B cell (primary cell): ENCODE data around the gene SMAD9. TPM values are rescaled to one million over a fixed set of nuclear protein-coding genes. Genes with fewer than 3 reads are reported as not detected.

Experiments
- ATAC-seq: fragments of 200-7000 bp; cut with Tn5 transposase; one replicate; pipeline ENCODE4 v1.10.0; 2021; ENCODE audit warnings: low read depth, mild to moderate bottlenecking, moderate number of reproducible peaks, moderate library complexity
- CTCF ChIA-PET: fragments of 350-600 bp; sonication (Branson Sonifier 250); formaldehyde crosslinking; loops from one replicate; lab custom pipeline; 2021; ENCODE audit warnings: antibody characterized with exemption, inconsistent platforms; lab: Charles Lee
- POLR2A ChIA-PET: fragments of 350-600 bp; sonication (Branson Sonifier 250); formaldehyde crosslinking; loops from one replicate; lab custom pipeline; 2021; ENCODE audit warnings: antibody characterized with exemption; lab: Charles Lee
- DNase-seq: peaks from one replicate; pipeline ENCODE4 v3.0.0; 2013
- H2AFZ ChIP-seq: 2 replicates; pipeline ENCODE4 v1.6.1; 2012; ENCODE audit warnings: mild to moderate bottlenecking, low read depth, low read length; ENCODE audit not compliant: insufficient read depth, poor library complexity, severe bottlenecking
- H3K27ac ChIP-seq, 2 donors: 1 replicate in 1 of 2; 2 replicates in 1 of 2; pipeline ENCODE4 v1.5.1; 2012 to 2013; ENCODE audit warnings: low read length in 2 of 2, mild to moderate bottlenecking in 2 of 2, moderate library complexity in 1 of 2
- H3K27me3 ChIP-seq, 4 experiments: fragments of 200-600 bp in 1 of 4; sonication (generic) in 1 of 4; replicated peaks in 1 of 4; 1 replicate in 2 of 4; 2 replicates in 2 of 4; pipeline versions ENCODE4 v1.6.1 to v1.7.0; 2013 to 2016; ENCODE audit warnings: low read length in 3 of 4, mild to moderate bottlenecking in 2 of 4, mixed read lengths in 1 of 4, moderate library complexity in 1 of 4; ENCODE audit not compliant: insufficient read depth in 4 of 4, control insufficient read depth in 3 of 4; ENCODE audit errors: control extremely low read depth in 1 of 4
- H3K36me3 ChIP-seq, 2 experiments: replicated peaks in 1 of 2; 1 replicate in 1 of 2; 2 replicates in 1 of 2; pipeline versions ENCODE4 v1.6.1 to v1.7.1; 2013; ENCODE audit warnings: low read length in 1 of 2; ENCODE audit not compliant: insufficient read depth in 2 of 2, control insufficient read depth in 1 of 2; ENCODE audit errors: control extremely low read depth in 1 of 2, extremely low read depth in 1 of 2
- H3K4me1 ChIP-seq, 2 donors: fragments of 200-600 bp in 1 of 2; sonication (generic) in 1 of 2; 1 replicate in 1 of 2; 2 replicates in 1 of 2; pipeline versions ENCODE4 v1.5.1 to v1.6.1; 2013 to 2017; ENCODE audit warnings: low read length in 2 of 2; ENCODE audit not compliant: control insufficient read depth in 2 of 2, insufficient read depth in 2 of 2
- H3K4me2 ChIP-seq: replicated peaks from 2 replicates; pipeline ENCODE3; 2012; ENCODE audit warnings: mild to moderate bottlenecking, low read depth, low read length; ENCODE audit not compliant: poor library complexity, severe bottlenecking
- H3K4me3 ChIP-seq, 5 experiments: fragments of 200-600 bp in 1 of 5; sonication (generic) in 1 of 5; 1 replicate in 3 of 5; 2 replicates in 2 of 5; pipeline versions ENCODE4 v1.5.1 to v1.7.0; 2011 to 2016; ENCODE audit warnings: low read length in 4 of 5, mild to moderate bottlenecking in 4 of 5, low read depth in 2 of 5, control low read depth in 1 of 5, moderate library complexity in 1 of 5; ENCODE audit not compliant: insufficient read depth in 1 of 5; ENCODE audit errors: control extremely low read depth in 1 of 5, extremely low read depth in 1 of 5
- H3K79me2 ChIP-seq: fragments of 200-600 bp; sonication (generic); one replicate; pipeline ENCODE4 v1.6.0; 2016; ENCODE audit warnings: low read length; ENCODE audit not compliant: control insufficient read depth, insufficient read depth
- H3K9ac ChIP-seq: fragments of 200-600 bp; sonication (generic); 2 replicates; pipeline ENCODE4 v1.6.1; 2017; ENCODE audit warnings: mild to moderate bottlenecking, low read length, moderate library complexity
- H3K9me3 ChIP-seq, 3 donors: one replicate each; pipeline versions ENCODE4 v1.6.1 to v1.7.1; 2013; ENCODE audit warnings: low read length in 2 of 3; ENCODE audit not compliant: control insufficient read depth in 2 of 3, insufficient read depth in 1 of 3; ENCODE audit errors: control extremely low read depth in 1 of 3
- H4K20me1 ChIP-seq: 2 replicates; pipeline ENCODE4 v1.6.0; 2012; ENCODE audit warnings: mild to moderate bottlenecking, low read length; ENCODE audit not compliant: insufficient read depth, control insufficient read depth, poor library complexity, severe bottlenecking
- H3K27ac Mint-ChIP-seq: one replicate; pipeline ENCODE4 v1.8.0; 2021; ENCODE audit warnings: mixed read lengths
- H3K27me3 Mint-ChIP-seq: one replicate; pipeline ENCODE4 v1.8.0; 2021; ENCODE audit warnings: mixed read lengths
- H3K4me1 Mint-ChIP-seq: one replicate; pipeline ENCODE4 v1.8.0; 2021; ENCODE audit warnings: mixed read lengths
- H3K4me3 Mint-ChIP-seq: one replicate; pipeline ENCODE4 v1.8.0; 2021; ENCODE audit warnings: mixed read lengths
- H3K9me3 Mint-ChIP-seq: one replicate; pipeline ENCODE4 v1.8.0; 2022; ENCODE audit warnings: mixed read lengths; ENCODE audit not compliant: insufficient read depth
- EZH2 ChIP-seq: IDR thresholded peaks from 2 replicates; pipeline ENCODE4 v1.6.1; 2012; ENCODE audit warnings: borderline replicate concordance, low read depth, mild to moderate bottlenecking, moderate library complexity, low read length; ENCODE audit not compliant: insufficient read depth, poor library complexity, severe bottlenecking
- WGBS: methylation state at CpG from one replicate; pipeline ENCODE4 v1.1.5; 2013; ENCODE audit warnings: missing lambda C conversion rate; ENCODE audit not compliant: insufficient coverage; 5-methylcytosine and 5-hydroxymethylcytosine counted together
- intact Hi-C: fragments of 100-400 bp; cut with micrococcal nuclease; formaldehyde crosslinking; loops from one replicate; pipeline ENCODE4 v1.10.0; 2022
- polyA plus RNA-seq: library from polyadenylated mRNA; depleted of rRNA; stranded (reverse); fragments of >200 nt; gene quantifications from 2 replicates; pipeline ENCODE4 v1.2.3, GENCODE V29; 2012
- total RNA-seq, 2 donors: library from RNA; stranded (reverse); fragments of 120-200 nt in 1 of 2; gene quantifications; 1 replicate in 1 of 2; 2 replicates in 1 of 2; pipeline versions ENCODE4 v1.2.3 to v1.2.4, GENCODE V29; 2013 to 2022
- TF ChIP-seq, protein P1 (sequence below): fragments of 200-600 bp; IDR thresholded peaks from one replicate; pipeline ENCODE4 v1.8.0; 2022; ENCODE audit warnings: antibody characterized with exemption, mild to moderate bottlenecking

The SMAD9 gene
- total and polyA plus RNA-seq, 2 donors (not counting 1 experiment from before 2014, with no cell fraction given) = not detected

DNA sequence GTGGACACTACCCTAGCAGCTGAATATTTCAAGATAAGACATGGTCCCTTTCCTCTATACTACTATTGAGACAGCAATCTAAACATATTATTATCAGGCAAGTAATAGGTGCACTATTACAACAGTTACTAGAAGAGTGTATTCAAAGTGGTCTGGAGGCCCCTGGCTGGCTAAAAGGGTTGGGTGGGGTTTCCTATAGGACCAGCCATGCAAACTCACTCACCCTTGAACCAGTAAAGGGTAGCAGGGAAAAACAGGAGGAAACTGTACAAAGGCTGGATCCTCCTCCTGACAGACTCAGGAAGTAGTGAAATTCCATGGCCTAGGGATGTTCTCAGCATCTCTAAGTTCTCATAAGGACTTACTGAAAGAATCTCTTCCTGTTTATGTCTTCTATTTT, 7.7 kb downstream of the SMAD9 start:
- ATAC-seq (no peak), DNase-seq (no peak)
- TF ChIP-seq, protein P1, sequence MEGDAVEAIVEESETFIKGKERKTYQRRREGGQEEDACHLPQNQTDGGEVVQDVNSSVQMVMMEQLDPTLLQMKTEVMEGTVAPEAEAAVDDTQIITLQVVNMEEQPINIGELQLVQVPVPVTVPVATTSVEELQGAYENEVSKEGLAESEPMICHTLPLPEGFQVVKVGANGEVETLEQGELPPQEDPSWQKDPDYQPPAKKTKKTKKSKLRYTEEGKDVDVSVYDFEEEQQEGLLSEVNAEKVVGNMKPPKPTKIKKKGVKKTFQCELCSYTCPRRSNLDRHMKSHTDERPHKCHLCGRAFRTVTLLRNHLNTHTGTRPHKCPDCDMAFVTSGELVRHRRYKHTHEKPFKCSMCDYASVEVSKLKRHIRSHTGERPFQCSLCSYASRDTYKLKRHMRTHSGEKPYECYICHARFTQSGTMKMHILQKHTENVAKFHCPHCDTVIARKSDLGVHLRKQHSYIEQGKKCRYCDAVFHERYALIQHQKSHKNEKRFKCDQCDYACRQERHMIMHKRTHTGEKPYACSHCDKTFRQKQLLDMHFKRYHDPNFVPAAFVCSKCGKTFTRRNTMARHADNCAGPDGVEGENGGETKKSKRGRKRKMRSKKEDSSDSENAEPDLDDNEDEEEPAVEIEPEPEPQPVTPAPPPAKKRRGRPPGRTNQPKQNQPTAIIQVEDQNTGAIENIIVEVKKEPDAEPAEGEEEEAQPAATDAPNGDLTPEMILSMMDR = no peak
- TF ChIP-seq EZH2 = no peak
- Histone ChIP-seq H4K20me1 (no peaks in the 10 kb centered on the region), H3K4me1 (no peaks in the 10 kb centered on the region), H3K9me3 (no peaks in the 10 kb centered on the region), H3K27ac (no peak overlapping the region), H3K4me3 (no peak overlapping the region), H3K79me2 (no peaks in the 10 kb centered on the region), H3K9ac (no peak overlapping the region), H3K4me2 (no peak overlapping the region), H2AFZ (no peak overlapping the region), H3K36me3 (no peaks in the 10 kb centered on the region), H3K27me3 (peaks cover 0 to 5% (median 2%) of the 10 kb centered on the region in 4 experiments)
- Mint-ChIP-seq H3K4me3 (no peak overlapping the region), H3K27me3 (peaks cover 37% of the 10 kb centered on the region), H3K9me3 (no peaks in the 10 kb centered on the region), H3K27ac (no peak overlapping the region), H3K4me1 (no peaks in the 10 kb centered on the region)
- POLR2A ChIA-PET = no interaction called here
- intact Hi-C loops = no loop called here
- CTCF ChIA-PET = no interaction called here

DNA sequence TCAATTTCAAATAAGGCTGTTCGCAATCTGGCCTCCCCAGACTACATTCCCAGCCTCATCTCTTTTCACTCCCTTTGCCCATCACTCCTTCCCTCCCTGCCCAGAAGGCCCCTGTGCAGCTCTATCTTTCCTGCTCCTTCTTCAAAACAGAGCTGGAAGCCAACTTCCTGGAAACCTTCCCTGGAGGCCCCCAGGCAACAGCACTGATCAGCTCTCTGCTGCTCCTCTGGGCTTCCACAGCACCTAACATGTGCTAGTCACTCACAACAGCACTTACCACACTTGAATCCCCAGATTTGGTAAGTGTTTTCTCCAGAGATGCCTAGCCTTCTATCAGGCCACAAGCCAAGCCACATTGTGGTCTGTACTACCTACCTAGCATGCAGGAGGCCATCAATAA, 9.5 kb downstream of the SMAD9 start:
- Mint-ChIP-seq H3K9me3 (no peaks in the 10 kb centered on the region), H3K27me3 (peaks cover 25% of the 10 kb centered on the region), H3K4me1 (no peaks in the 10 kb centered on the region), H3K27ac (no peak overlapping the region), H3K4me3 (no peak overlapping the region)
- Histone ChIP-seq H2AFZ (no peak overlapping the region), H3K79me2 (no peaks in the 10 kb centered on the region), H3K27me3 (no peaks in the 10 kb centered on the region), H3K4me2 (no peak overlapping the region), H3K4me3 (no peak overlapping the region), H3K36me3 (no peaks in the 10 kb centered on the region), H3K9ac (no peak overlapping the region), H4K20me1 (no peaks in the 10 kb centered on the region), H3K27ac (no peak overlapping the region), H3K4me1 (no peaks in the 10 kb centered on the region), H3K9me3 (no peaks in the 10 kb centered on the region)
- ATAC-seq (no peak), DNase-seq (no peak)
- TF ChIP-seq, protein P1 = no peak
- no peak for TF ChIP-seq EZH2
- 100% methylated on average over 1 of the region's 1 CpG for WGBS
- CTCF ChIA-PET = no interaction called here
- POLR2A ChIA-PET = no interaction called here
- intact Hi-C loops = no loop called here
